Activated naive CD8-positive, alpha-beta T cell treated with anti-CD3 and anti-CD28 coated beads, Interleukin-2, amount 50 U/mL, for 16 hours (primary cell): ENCODE measurements around the gene METTL21A.

ENCODE experiments used
- DNase-seq: peaks from one replicate; pipeline ENCODE4 v3.0.0-alpha.2; 2020; ENCODE audit warnings: low read depth, low spot score

Gene METTL21A

DNA sequence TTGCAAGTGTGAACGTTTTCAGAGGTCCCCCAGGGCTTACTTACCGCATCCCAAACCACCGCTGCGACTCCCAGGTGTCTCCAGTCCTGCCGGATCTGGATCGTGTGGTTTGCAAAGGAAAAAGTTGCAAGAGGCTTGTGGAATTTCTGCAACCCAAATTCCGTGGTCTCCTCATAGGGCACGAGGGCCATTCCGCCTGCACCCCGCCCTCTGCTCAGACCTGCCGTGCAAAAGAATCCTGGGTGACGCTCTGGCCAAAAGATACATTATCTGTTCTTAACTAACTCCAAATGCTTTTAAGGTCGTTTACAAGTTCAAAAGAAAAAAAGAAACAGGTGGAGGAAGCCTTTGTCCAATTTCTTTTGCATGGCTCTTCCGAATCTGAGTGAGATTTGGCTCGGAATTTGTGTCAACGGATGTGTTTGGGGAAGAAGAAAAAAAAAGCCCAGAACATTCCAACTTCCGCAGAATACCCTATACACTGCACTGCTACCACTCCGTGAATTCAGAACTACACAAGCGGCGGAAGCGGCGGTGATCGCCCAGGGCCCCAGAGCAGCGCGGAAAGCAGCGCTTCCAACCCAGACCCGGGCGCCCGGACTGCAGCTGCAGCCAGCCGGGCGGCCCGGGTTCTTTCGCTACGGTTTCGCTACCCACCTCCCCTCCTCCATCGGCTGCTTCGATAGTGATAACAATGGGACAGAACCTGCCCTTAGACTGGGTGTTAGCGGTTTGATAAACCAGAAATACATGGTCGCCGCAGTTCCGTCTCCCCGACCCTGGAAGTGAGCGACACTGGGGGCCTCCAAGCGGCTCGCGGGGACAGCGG is 795 bp downstream of the METTL21A start:
- DNase-seq, result peak; percentile 19

DNA sequence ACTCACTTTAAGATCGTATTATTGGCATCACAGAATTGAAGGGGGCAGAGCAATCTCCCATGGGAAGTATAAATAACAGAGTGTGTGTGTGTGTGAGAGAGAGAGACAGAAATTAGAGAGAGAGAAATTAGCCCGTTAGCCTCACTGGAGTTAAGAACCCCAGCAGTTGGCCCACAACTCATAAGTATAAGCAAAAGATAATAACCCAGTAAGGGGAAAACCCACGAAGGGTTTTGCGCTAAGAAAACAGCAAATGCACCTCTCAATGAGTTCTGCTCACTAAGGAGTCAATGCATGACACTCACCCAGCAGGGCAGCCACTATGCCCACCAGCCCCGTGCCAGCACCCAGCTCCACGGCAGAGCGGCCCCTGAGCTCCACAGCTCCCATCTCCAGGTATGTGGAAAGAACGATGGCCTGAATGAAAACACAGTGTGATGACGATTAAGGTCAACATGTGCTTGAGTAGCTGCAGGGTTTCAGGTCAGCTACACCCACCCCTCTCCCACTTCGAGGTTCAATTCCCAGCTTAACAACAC is 3.6 kb downstream of the METTL21A start:
- no peak for DNase-seq

DNA sequence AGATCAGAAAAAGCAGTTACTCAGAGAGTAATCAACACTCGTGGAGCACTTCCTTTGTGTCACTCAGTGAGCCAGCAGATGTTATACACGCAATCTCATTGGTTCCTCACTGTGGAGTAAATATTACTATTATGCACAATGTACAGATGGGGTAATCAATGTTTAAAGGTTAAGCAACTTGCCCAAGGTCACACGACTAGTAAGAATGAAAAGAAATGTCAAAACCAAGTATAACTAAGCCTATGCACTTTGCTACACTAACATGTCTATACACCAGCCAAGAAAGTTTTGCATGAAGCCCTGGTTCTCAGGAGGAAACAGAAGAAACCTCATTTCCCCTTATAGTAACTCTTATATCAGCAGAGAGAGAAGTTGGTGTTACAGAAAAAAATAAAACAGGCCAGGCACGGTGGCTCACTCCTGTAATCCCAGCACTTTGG is 5.4 kb downstream of the METTL21A start:
- DNase-seq, result no peak

DNA sequence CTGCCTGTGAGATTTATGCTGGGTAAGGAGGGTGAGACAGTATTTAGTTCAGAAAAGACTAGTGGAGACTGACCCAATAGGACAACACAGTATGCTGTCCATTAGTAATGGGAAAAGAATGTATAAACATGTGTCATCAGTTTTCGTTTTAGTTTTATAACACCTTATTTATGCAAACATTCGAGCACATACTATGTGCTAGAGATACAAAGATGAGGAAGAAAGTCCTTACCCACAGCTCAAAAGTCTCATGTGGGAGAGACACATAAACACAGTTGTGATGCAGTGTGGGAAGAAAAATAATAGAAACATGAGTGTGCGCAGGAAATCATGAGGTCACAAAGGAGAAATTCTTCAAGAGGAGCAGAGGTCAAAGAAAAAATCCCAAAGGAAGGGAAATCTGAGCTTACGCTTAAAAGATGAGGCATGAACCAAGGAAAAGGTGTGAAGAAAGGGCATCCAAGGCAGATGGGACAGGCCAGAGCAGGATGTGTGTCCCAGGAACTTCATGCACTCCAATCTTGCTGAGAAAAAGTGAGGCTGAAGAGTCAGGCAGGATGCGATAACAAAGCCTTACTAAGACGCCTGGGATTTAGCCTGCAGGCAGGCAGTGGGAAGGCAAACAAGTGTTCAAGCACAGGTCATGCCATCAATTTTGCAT is 8.1 kb downstream of the METTL21A start:
- no peak for DNase-seq

DNA sequence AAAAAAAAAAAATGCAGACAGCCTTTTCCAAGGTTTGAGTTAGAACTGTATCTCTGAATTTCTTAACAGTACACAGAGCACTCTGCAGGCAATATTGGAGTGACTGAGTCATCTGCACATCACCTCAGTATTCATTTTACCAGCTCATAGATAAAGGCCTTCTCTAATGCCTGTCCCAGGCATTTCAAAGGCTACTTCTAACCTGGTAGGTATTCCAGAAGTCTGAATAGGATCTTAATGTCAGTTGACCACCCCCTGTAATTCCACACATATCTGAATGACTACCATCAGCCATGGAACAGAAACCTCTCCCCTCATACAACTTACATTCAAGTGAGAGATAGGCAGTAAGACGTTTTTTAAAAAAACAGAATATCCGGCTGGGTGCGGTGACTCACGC is 9.0 kb downstream of the METTL21A start:
- no peak for DNase-seq

DNA sequence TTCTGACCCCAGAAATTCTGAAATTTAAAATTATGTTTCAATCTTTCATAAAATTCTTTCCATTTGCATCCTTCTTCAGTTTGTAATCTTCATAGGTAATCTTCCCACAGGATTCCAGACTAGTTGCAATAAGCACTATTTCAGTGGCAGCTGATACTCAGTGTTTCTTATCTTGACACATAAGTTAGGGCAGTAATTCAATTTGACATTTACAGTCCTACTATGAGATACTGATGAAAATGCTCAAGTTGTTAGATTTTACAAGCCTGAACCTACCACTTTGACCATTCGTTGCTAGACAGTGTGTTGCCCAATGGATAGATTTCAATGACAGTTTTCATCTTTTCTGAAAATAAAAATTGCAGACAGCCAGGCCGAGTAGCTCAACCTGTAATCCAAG is 10.4 kb downstream of the METTL21A start:
- no peak for DNase-seq

DNA sequence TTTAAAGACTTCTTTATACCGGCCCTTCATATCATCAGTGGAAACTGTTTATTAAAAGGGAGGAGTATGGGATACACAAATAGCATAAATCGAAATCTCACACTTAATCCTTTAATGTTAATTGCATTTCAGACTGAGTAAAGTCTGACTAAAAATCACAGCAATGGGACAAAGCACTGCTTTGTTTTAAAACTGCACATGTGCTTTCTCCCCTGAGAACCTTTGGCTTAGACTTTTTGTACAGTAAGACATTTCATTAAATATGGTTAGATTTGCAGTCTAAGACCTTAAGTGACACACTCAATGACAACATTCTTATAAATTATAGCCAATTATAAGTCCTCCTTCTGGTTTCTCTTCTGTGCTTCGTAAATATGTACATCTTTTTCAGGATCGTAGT is 12.5 kb downstream of the METTL21A start:
- DNase-seq, result no peak

DNA sequence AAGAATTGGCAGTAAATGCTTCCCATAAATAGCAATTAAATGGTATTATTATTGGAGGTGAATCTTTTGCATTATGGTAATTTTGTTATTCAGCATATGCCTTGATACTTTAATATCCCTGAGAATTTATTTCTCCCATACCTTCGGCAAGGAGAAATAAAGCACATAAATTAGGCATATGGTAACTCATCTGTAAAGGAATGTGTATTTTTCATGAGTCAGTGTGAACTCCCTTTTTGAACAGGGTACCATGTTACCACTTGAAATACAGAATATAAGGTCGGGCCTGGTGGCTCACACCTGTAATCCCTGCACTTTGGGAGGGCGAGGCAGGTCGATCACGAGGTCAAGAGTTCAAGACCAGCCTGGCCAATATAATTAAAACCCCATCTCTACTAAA is 18.4 kb downstream of the METTL21A start:
- no peak for DNase-seq

DNA sequence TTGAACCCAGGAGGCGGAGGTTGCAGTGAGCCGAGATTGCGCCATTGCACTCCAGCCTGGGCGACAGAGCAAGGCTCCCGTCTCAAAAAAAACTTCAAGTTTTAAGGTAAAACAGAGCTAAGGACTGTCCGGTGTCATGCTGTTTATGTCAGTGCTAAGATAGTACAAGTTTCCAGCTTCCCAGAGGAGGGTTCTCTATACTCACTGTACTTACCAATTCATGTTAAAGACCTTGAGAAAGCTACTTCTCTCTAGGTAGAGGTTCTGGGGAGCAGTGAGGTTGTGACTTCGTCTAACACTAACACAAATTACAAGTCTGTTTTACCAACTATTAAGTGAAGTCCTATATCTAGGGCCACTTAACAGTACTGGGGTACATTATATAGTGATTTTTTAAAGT is 18.8 kb downstream of the METTL21A start:
- no peak for DNase-seq

DNA sequence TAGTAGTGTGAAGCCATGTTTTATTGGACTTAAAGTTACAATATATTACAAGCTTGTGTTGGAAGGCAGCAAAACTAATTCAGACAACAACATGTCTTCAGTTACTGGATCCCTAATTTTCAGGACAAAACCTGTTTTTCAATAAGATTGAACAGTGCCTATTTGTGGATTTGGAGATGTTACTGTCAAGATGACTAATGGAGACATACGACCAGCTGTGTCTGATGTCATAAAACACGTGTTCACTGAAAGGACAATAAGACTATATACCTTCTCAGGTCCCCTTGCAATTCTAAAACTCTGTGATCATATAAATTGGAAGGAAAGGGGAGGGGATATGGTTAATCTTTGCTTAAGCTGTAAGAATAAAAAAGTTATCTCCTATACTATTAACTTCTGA is 21.7 kb downstream of the METTL21A start:
- DNase-seq, result no peak

DNA sequence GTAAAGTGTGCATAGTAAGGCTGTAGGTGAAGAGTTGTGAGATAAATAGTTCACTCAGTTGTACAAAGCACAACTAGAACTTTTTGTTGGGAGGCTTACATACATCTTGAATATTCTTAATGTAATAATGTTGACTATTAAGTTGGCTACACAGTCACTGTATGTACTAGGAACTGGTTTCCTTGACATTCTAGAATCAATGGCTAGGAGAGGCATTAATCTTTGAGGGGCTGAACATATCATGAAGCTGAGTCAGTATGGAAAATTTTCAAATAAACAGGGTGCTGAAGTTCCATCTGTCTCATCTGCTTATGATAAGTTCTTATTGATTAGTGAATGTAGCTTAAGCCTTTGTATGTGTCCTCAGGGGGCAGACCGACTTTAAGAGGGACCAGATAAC is 23.4 kb downstream of the METTL21A start:
- DNase-seq, result no peak

DNA sequence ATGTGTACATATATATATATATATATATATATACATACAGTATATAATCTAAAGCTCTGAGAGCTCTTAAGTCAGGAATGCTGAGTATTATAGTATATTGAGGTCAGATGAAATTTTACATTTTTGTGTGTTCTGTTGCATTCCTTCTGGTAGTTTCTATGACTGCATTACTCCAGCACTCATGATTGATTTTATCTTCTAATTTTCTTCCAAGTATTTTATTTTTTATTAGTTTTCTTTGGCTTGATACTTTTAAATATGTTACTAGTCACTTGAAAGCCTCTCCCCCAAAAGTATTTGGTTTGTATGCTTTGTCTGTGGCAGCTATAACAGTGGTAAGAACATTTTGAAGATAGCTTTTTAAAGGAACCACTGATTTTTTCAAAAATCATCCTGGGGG is 25.0 kb downstream of the METTL21A start:
- no peak for DNase-seq

DNA sequence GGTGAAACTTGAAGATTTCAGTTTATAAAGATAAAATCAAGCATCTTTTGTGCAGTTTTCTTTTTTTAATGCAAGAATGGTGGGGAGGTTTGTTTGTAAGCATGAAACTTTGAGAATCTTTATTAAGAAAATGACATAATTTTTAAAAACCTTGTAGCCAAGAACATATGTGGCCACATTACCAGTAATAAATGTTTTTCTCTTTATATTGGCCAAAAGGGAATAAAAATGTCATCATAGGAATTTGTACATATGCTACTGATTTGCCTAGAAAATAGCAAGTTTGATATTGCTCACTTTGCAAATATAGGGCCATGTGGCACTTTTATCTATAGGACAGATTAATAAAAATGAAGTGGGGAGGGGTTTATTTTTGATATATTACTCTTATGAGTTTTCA is 25.6 kb downstream of the METTL21A start:
- DNase-seq, result no peak

DNA sequence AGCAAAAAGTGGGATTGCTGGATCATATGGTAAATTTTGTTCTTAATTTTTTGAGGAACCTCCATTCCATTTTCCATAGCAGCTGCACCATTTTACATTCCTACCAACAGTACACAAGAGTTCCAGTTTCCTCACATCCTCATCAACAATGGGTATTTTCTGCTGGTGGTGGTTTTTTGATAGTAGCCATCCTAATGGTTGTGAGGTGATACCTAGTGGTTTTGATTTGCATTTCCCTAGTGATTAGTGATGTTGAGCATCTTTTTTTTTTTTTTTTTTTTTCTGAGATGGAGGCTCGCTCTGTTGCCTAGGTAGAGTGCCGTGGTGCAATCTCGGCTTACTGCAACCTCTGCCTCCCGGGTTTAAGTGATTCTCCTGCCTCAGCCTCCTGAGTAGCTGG is 30.5 kb downstream of the METTL21A start:
- DNase-seq, result no peak

DNA sequence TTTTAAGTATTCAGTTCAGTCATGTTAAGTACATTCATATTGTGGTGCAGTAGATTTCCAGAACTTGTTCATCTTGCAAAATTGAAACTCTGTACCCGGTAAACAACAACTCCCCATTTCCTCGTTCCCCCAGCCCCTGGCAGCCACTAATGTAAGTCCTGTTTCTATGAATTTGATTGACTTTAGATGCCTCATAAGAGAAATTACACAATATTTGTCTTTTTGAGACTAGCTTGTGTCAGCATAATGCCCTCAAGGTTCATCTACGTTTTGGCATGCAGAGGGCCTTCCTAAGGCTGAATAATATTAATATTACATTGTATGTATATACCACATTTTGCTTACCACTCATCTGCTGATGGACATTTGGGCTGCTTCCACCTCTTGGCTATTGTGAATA is 30.9 kb downstream of the METTL21A start:
- DNase-seq, result no peak

DNA sequence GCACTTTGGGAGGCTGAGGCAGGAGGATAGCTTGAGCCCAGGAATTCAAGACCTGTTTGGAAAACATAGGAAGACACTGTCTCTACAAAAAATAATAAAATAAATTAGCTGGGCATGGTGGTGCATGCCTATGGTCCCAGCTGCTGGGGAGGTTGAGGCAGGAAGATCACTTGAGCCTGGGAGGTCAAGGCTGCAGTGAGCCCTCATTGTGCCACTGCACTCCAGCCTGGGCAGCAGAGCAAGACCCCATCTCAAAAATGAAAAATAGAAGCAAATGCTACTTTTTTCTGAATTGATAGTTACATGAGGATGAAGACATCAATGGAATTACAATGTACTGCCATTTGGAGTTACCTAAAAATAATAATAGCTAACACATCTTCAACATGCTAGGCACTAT is 31.9 kb downstream of the METTL21A start:
- DNase-seq, result no peak

DNA sequence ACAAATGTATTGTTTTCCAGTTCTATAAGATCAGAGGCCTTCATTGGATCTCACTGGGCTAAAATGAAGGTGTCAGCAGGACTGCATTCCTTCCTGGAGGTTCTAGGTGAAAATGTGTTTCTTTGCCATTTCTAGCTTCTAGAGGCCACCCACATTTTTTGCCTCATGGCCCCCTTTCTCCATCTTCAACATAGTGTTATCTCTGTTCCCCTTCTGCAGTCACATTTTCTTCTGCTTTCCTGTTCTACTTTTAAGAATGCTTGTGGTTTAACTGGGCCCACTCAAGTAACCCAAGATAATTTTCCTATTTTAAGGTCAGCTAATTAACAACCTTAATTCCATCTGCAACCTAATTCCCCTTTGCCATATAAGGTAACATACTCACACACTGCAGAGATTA is 36.1 kb downstream of the METTL21A start:
- no peak for DNase-seq

DNA sequence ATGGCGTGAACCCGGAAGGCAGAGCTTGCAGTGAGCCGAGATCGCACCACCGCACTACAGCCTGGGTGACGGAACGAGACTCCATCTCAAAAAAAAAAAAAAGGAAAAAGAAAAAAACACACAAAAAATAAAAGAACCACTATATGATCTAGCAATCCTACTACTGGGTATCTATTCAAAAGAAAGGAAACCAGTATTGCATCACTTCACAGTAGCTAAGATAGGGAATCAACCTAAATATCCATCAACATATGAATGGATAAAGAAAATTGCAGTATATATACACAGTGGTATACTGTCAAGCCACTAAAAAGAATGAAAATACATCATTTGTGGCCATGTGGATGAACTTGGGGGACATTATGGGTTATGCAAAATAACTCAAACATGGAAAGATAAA is 37.9 kb downstream of the METTL21A start:
- DNase-seq, result no peak

DNA sequence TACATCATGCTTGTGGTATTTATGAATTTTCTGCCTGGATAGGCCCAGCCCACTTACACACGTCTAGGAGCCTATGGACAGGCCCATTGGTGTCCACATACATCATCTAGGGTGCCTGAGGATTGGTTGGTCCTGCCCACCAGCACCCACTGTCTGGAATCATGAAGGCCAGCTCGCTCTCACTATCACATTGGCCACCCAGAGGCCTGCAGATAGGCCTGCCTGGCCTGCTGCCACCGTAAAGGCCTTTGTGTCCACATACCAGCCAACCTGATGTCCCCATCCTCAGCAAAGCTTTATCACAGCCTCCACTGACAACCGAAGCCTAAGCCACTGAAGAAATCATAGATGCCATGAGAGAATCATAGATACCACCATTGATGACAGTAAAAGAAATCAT is 40.2 kb downstream of the METTL21A start:
- DNase-seq, result no peak

DNA sequence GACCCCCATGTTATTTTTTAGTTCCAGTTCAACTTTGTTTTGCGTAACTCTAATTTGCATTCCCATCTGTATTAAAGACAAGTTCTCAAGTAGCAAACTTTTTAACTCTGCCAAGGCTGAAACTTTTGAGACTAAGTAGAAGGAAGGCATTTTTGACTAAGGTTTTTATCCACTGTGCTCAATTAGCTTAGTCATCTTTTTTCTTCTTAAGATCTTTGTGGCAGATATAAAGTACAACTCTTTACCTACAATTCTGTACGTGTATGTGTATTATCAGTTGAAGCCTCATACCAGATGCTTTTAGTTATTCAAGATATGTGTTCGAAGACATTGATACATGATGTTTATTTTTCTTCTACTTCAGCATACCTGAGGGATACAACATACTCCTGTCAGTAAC is 53.8 kb downstream of the METTL21A start:
- no peak for DNase-seq

DNA sequence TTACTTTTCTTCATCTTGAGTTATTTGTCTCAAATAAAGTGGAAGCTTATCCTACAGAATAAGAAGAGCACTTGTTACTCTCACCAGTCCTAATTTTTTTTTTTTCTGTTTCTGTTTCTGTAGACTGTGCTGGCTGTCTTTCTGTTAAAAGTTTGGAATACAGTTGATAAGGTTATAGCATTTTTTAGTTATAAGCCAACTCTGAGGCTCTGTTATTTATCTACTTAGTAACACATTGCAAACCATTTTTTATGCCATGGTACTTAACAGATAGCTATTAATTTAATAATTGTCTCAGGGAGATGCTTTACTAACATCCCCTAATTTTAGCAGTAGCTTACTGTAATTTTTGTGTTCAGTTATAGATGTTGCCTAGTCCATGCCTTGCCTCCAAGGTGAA is 57.5 kb downstream of the METTL21A start:
- no peak for DNase-seq

DNA sequence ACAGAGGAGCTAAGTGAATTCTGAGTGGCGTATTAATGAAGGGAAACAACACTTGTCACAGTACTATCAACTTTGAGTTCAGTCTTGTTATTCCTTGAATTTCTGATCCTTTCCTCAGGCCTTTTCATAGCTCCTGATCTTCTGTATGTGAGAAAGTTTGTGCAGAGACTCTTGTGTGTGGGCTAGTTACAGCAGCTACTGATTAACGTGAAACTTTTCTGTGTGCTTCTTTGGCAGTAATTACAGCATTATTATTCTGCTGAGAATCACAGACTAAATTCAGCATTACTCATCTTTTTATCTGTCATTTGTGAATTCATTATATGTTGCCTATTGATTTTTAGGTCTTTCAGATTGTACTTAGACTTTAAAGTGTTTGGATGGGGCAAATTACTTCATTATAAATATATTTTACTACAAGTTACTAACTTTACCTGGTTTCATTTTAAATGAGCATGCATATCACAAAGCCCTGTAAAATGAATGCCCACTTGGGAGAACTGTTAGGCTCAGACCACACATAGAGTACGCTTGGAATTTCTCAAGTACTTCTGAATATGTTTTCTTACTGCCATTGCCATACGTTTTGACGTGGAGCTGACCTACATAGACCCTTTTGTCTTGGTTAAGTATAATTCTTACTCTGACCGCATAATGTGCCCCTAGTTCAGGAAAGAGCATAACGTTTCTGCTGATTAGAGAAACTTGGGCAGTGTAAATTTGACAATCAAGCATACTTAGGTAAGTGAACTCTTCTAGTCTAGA is 59.3 kb downstream of the METTL21A start:
- no peak for DNase-seq
